Measurements from ENCODE around the gene NAA60. TPM values are rescaled to one million over a fixed set of nuclear protein-coding genes. Genes with fewer than 3 reads are reported as not detected.
A peak's percentile ranks its signal among the peaks of the same experiment; 100 is the strongest.

NAA60 gene
- total and polyA plus RNA-seq, 9 of the 15 experiments (the other 6 are each of a cell fraction or from before 2014, with no cell fraction given): 2.1 to 49.4 (median 10.3) TPM

DNA sequence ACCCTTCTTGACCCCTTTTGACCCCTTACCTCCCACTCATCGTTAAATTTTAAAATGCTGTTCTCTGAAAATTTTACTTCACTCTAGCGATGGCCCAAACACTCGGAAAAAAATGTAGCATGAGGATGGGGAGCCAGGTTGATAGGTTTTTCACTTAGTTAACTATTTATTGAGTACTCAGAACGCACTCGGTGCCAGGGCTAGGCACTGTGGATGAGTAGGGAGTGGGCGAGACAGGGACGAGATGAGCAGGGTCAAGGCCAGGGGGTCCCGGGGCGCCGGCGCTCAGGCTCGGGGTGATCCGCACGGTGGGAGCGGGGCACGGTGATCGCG, 43.1 kb upstream of the NAA60 start (continued):
- no peak for TF ChIP-seq ZFP36 (IDR thresholded peaks at IDR 0.05; ENCODE audit: low read depth, low read length, partially characterized antibody)
- no peak for TF ChIP-seq STAT5A (IDR thresholded peaks at IDR 0.05; ENCODE audit: borderline replicate concordance, low read length)
- no peak for TF ChIP-seq ZNF146 (CRISPR knock-in tag; IDR thresholded peaks at IDR 0.05; ENCODE audit: unreplicated experiment)
- 0 out of 2 replicates have a peak, but pooled peaks have one; percentile 4 for TF ChIP-seq ZC3H11A (IDR thresholded peaks at IDR 0.05; ENCODE audit: low read depth, low read length)
- TF ChIP-seq, protein P1, sequence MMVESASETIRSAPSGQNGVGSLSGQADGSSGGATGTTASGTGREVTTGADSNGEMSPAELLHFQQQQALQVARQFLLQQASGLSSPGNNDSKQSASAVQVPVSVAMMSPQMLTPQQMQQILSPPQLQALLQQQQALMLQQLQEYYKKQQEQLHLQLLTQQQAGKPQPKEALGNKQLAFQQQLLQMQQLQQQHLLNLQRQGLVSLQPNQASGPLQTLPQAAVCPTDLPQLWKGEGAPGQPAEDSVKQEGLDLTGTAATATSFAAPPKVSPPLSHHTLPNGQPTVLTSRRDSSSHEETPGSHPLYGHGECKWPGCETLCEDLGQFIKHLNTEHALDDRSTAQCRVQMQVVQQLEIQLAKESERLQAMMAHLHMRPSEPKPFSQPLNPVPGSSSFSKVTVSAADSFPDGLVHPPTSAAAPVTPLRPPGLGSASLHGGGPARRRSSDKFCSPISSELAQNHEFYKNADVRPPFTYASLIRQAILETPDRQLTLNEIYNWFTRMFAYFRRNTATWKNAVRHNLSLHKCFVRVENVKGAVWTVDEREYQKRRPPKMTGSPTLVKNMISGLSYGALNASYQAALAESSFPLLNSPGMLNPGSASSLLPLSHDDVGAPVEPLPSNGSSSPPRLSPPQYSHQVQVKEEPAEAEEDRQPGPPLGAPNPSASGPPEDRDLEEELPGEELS (CRISPR knock-in tag; IDR thresholded peaks at IDR 0.05; ENCODE audit: borderline replicate concordance): no peak
- no peak for TF ChIP-seq PYGO2 (tag; IDR thresholded peaks at IDR 0.05)
- TF ChIP-seq, protein P2, sequence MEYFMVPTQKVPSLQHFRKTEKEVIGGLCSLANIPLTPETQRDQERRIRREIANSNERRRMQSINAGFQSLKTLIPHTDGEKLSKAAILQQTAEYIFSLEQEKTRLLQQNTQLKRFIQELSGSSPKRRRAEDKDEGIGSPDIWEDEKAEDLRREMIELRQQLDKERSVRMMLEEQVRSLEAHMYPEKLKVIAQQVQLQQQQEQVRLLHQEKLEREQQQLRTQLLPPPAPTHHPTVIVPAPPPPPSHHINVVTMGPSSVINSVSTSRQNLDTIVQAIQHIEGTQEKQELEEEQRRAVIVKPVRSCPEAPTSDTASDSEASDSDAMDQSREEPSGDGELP (CRISPR knock-in tag; IDR thresholded peaks at IDR 0.05; ENCODE audit: borderline replicate concordance): no peak
- TF ChIP-seq SMAD4 (CRISPR knock-in tag; conservative IDR thresholded peaks at IDR 0.05): no peak
- no peak for TF ChIP-seq IRF2 (CRISPR knock-in tag; IDR thresholded peaks at IDR 0.05)
- TF ChIP-seq, protein P3, sequence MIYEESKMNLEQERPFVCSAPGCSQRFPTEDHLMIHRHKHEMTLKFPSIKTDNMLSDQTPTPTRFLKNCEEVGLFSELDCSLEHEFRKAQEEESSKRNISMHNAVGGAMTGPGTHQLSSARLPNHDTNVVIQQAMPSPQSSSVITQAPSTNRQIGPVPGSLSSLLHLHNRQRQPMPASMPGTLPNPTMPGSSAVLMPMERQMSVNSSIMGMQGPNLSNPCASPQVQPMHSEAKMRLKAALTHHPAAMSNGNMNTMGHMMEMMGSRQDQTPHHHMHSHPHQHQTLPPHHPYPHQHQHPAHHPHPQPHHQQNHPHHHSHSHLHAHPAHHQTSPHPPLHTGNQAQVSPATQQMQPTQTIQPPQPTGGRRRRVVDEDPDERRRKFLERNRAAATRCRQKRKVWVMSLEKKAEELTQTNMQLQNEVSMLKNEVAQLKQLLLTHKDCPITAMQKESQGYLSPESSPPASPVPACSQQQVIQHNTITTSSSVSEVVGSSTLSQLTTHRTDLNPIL (CRISPR knock-in tag; IDR thresholded peaks at IDR 0.05): no peak
- TF ChIP-seq POLR2G (IDR thresholded peaks at IDR 0.05; ENCODE audit: low read depth, low read length): no peak
- no peak for TF ChIP-seq RFX5 (IDR thresholded peaks at IDR 0.05; ENCODE audit: low read depth, low read length)
- peak in 1 of 2 experiments; percentile 45; a peak in 1 of 4 replicates for TF ChIP-seq HDAC1 (IDR thresholded peaks at IDR 0.05)
- no peak for TF ChIP-seq PRMT5 (CRISPR knock-in tag; IDR thresholded peaks at IDR 0.05)
- peak; percentile 17; the same call in 1 of the 2 replicates for TF ChIP-seq SMARCE1 (IDR thresholded peaks at IDR 0.05)
- peak; percentile 38; the same call in 1 of the 2 replicates for TF ChIP-seq FOXP1 (CRISPR knock-in tag; IDR thresholded peaks at IDR 0.05)
- no peak for TF ChIP-seq PRPF4 (IDR thresholded peaks at IDR 0.05; ENCODE audit: insufficient read depth, low read depth, low read length, poor library complexity, severe bottlenecking)
- TF ChIP-seq, protein P4, sequence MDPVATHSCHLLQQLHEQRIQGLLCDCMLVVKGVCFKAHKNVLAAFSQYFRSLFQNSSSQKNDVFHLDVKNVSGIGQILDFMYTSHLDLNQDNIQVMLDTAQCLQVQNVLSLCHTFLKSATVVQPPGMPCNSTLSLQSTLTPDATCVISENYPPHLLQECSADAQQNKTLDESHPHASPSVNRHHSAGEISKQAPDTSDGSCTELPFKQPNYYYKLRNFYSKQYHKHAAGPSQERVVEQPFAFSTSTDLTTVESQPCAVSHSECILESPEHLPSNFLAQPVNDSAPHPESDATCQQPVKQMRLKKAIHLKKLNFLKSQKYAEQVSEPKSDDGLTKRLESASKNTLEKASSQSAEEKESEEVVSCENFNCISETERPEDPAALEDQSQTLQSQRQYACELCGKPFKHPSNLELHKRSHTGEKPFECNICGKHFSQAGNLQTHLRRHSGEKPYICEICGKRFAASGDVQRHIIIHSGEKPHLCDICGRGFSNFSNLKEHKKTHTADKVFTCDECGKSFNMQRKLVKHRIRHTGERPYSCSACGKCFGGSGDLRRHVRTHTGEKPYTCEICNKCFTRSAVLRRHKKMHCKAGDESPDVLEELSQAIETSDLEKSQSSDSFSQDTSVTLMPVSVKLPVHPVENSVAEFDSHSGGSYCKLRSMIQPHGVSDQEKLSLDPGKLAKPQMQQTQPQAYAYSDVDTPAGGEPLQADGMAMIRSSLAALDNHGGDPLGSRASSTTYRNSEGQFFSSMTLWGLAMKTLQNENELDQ (CRISPR knock-in tag; IDR thresholded peaks at IDR 0.05; ENCODE audit: borderline replicate concordance): peak; percentile 31; the same call in 1 of the 2 replicates
- no peak for TF ChIP-seq ZNF79 (CRISPR knock-in tag; IDR thresholded peaks at IDR 0.05; ENCODE audit: low read depth)
- no peak for TF ChIP-seq ZNF764 (CRISPR knock-in tag; IDR thresholded peaks at IDR 0.05; ENCODE audit: low read depth)
- TF ChIP-seq, protein P5, sequence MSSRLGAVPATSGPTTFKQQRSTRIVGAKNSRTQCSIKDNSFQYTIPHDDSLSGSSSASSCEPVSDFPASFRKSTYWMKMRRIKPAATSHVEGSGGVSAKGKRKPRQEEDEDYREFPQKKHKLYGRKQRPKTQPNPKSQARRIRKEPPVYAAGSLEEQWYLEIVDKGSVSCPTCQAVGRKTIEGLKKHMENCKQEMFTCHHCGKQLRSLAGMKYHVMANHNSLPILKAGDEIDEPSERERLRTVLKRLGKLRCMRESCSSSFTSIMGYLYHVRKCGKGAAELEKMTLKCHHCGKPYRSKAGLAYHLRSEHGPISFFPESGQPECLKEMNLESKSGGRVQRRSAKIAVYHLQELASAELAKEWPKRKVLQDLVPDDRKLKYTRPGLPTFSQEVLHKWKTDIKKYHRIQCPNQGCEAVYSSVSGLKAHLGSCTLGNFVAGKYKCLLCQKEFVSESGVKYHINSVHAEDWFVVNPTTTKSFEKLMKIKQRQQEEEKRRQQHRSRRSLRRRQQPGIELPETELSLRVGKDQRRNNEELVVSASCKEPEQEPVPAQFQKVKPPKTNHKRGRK (tag; IDR thresholded peaks at IDR 0.05): no peak
- TF ChIP-seq GATAD2A (IDR thresholded peaks at IDR 0.05): no peak
